ENCODE results near the gene TSEN34.
"Not testable (repeated sequence)": the region's sequence is repeated elsewhere in the genome, so short reads cannot be mapped to it uniquely, and the experiment has no call there.

GRCh38 chr19:54207193-54207592, 16.1 kb downstream of the TSEN34 start:
- TF ChIP-seq, protein P1, sequence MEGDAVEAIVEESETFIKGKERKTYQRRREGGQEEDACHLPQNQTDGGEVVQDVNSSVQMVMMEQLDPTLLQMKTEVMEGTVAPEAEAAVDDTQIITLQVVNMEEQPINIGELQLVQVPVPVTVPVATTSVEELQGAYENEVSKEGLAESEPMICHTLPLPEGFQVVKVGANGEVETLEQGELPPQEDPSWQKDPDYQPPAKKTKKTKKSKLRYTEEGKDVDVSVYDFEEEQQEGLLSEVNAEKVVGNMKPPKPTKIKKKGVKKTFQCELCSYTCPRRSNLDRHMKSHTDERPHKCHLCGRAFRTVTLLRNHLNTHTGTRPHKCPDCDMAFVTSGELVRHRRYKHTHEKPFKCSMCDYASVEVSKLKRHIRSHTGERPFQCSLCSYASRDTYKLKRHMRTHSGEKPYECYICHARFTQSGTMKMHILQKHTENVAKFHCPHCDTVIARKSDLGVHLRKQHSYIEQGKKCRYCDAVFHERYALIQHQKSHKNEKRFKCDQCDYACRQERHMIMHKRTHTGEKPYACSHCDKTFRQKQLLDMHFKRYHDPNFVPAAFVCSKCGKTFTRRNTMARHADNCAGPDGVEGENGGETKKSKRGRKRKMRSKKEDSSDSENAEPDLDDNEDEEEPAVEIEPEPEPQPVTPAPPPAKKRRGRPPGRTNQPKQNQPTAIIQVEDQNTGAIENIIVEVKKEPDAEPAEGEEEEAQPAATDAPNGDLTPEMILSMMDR (IDR thresholded peaks at IDR 0.05) = not testable (repeated sequence)
- TF ChIP-seq MEF2A (IDR thresholded peaks at IDR 0.05; ENCODE audit: borderline replicate concordance, low read depth); EZH2phosphoT487 (IDR thresholded peaks at IDR 0.05; ENCODE audit: borderline replicate concordance, low read depth); RXRA (IDR thresholded peaks at IDR 0.05; ENCODE audit: borderline replicate concordance, low read depth); ELF1 (IDR thresholded peaks at IDR 0.05); EP300 (IDR thresholded peaks at IDR 0.05; ENCODE audit: borderline replicate concordance in 1 of 2, low read depth in 1 of 2, low read length in 1 of 2); POLR2AphosphoS5 (IDR thresholded peaks at IDR 0.05; ENCODE audit: low read depth, low read length): not testable (repeated sequence)
